HepG2 (cell line): ENCODE results near the gene SLX9. TPM values are rescaled to one million over a fixed set of nuclear protein-coding genes. Genes with fewer than 3 reads are reported as not detected.

Experiments used
- ATAC-seq: fragments of 200-7000 bp; cut with Tn5 transposase; 3 replicates; pipeline ENCODE4 v1.9.1; 2020; ENCODE audit warnings: mild to moderate bottlenecking, moderate library complexity
- BruUV-seq: library from RNA; stranded (reverse); fragments of 400-500 nt; replicated peaks from 2 replicates; lab custom pipeline; 2021; lab: Mats Ljungman, UMichigan
- CTCF ChIA-PET: fragments of 300-600 bp; formaldehyde crosslinking; extraction: SDS; loops from one replicate; lab custom pipeline; 2021; ENCODE audit warnings: low total read pairs, inconsistent platforms, low intra/inter-chr PET ratio; lab: Yijun Ruan, JAX
- POLR2A ChIA-PET: fragments of 350-600 bp; sonication (Branson Sonifier 250); formaldehyde crosslinking; loops from one replicate; lab custom pipeline; 2020; ENCODE audit warnings: antibody characterized with exemption, inconsistent platforms; lab: Yijun Ruan, JAX
- DNase-seq: peaks from one replicate; pipeline ENCODE4 v3.0.0-alpha.2; 2015; ENCODE audit warnings: low spot score
- FAIRE-seq: peaks from 3 replicates; lab custom pipeline; 2011; peaks lifted over from hg19 to GRCh38; lab: Jason Lieb, UNC
- H2AFZ ChIP-seq: one replicate; pipeline ENCODE4 v1.6.1; 2011; ENCODE audit warnings: low read length, inconsistent platforms
- H3K27ac ChIP-seq: fragments of 300-600 bp; 3 replicates; pipeline ENCODE4 v1.8.0; 2011; ENCODE audit warnings: mixed run types, mild to moderate bottlenecking, mixed read lengths, low read length, inconsistent platforms; ENCODE audit not compliant: insufficient read depth; ENCODE audit errors: extremely low read length
- H3K27me3 ChIP-seq, 2 experiments: fragments of 200-600 bp in 1 of 2; 2 replicates in 1 of 2; 3 replicates in 1 of 2; pipeline versions ENCODE4 v1.6.0 to v1.8.0; 2011; ENCODE audit warnings: low read length in 2 of 2, mild to moderate bottlenecking in 2 of 2, moderate library complexity in 2 of 2, inconsistent platforms in 1 of 2; ENCODE audit not compliant: insufficient read depth in 2 of 2, control insufficient read depth in 1 of 2
- H3K36me3 ChIP-seq, 2 experiments: fragments of 200-600 bp in 1 of 2; replicated peaks in 1 of 2; 2 replicates in 1 of 2; 3 replicates in 1 of 2; pipeline versions ENCODE4 v1.5.1 to v1.8.0; 2011; ENCODE audit warnings: low read length in 2 of 2, inconsistent platforms in 1 of 2; ENCODE audit not compliant: insufficient read depth in 2 of 2, control insufficient read depth in 1 of 2
- H3K4me1 ChIP-seq: 2 replicates; pipeline ENCODE4 v1.5.1; 2012; ENCODE audit warnings: low read length, inconsistent platforms; ENCODE audit not compliant: insufficient read depth
- H3K4me2 ChIP-seq: 2 replicates; pipeline ENCODE4 v1.6.0; 2011; ENCODE audit warnings: low read depth, low read length, inconsistent platforms
- H3K4me3 ChIP-seq, 3 experiments: fragments of 200-600 bp in 1 of 3; sonication (generic), shearing (Covaris generic) in 1 of 3; replicated peaks in 1 of 3; 2 replicates each; pipeline ENCODE4 v1.5.1; 2011 to 2016; ENCODE audit warnings: low read length in 3 of 3, inconsistent platforms in 2 of 3, low read depth in 2 of 3, mild to moderate bottlenecking in 2 of 3, control low read depth in 1 of 3, mixed read lengths in 1 of 3; ENCODE audit not compliant: insufficient read depth in 1 of 3
- H3K79me2 ChIP-seq: one replicate; pipeline ENCODE4 v1.6.1; 2011; ENCODE audit warnings: low read length, inconsistent platforms; ENCODE audit not compliant: insufficient read depth
- H3K9ac ChIP-seq: 2 replicates; pipeline ENCODE4 v1.6.0; 2011; ENCODE audit warnings: mild to moderate bottlenecking, low read depth, low read length, inconsistent platforms; ENCODE audit not compliant: insufficient read depth
- H3K9me3 ChIP-seq: 2 replicates; pipeline ENCODE4 v1.5.1; 2012; ENCODE audit warnings: mild to moderate bottlenecking, low read length
- H4K20me1 ChIP-seq: 2 replicates; pipeline ENCODE4 v1.6.0; 2011; ENCODE audit warnings: inconsistent platforms, mild to moderate bottlenecking, low read length, moderate library complexity; ENCODE audit not compliant: insufficient read depth
- CREB1 ChIP-seq, 2 experiments: fragments of 450-650 bp in 1 of 2; IDR thresholded peaks; 2 replicates each; pipeline ENCODE4 v1.6.1; 2016 to 2017; ENCODE audit warnings: control low read depth in 1 of 2, mild to moderate bottlenecking in 1 of 2, missing compliant biosample characterization in 1 of 2, missing genetic modification characterization in 1 of 2
- FOXC1 ChIP-seq: sonication (generic); formaldehyde crosslinking; IDR thresholded peaks from 2 replicates; pipeline ENCODE4 v1.8.0; 2022; ENCODE audit warnings: mild to moderate bottlenecking, missing genetic modification reagents, borderline replicate concordance
- HNF4A ChIP-seq: sonication (generic); formaldehyde crosslinking; IDR thresholded peaks from 2 replicates; pipeline ENCODE4 v1.4.0; 2020; ENCODE audit warnings: missing genetic modification reagents
- KDM5B ChIP-seq: sonication (generic); formaldehyde crosslinking; IDR thresholded peaks from 2 replicates; pipeline ENCODE4 v1.4.0; 2020; ENCODE audit warnings: missing genetic modification reagents, mild to moderate bottlenecking, borderline replicate concordance
- SOX5 ChIP-seq: IDR thresholded peaks from 2 replicates; pipeline ENCODE4 v1.6.1; 2016; ENCODE audit warnings: borderline replicate concordance
- ZKSCAN8 ChIP-seq: IDR thresholded peaks from 2 replicates; pipeline ENCODE4 v1.6.1; 2016; ENCODE audit warnings: borderline replicate concordance, missing genetic modification reagents, missing compliant biosample characterization
- ZMYM4 ChIP-seq: sonication (generic); formaldehyde crosslinking; IDR thresholded peaks from 2 replicates; pipeline ENCODE4 v1.8.1; 2023; ENCODE audit warnings: mild to moderate bottlenecking, missing genetic modification reagents
- WGBS: methylation state at CpG from one replicate; pipeline ENCODE4 v1.1.6; 2017; ENCODE audit warnings: low lambda C conversion rate; 5-methylcytosine and 5-hydroxymethylcytosine counted together
- in situ Hi-C: cut with HindIII; loops from 2 replicates; pipeline ENCODE4 v1.10.0; 2017; ENCODE audit warnings: low pct_unique_long_range_greater_than_20kb; ENCODE audit not compliant: extremely low pct_ligation_motif_present
- intact Hi-C: fragments of 100-400 bp; cut with micrococcal nuclease; formaldehyde crosslinking; loops from one replicate; pipeline ENCODE4 v1.10.0; 2022; ENCODE audit not compliant: unreplicated experiment
- polyA plus RNA-seq, 8 experiments: library from polyadenylated mRNA; depleted of rRNA in 3 of 8; stranded (reverse) in 7 of 8; unstranded in 1 of 8; fragments of >200 nt; fragmentation: Illumina TruSeq in 4 of 8; extraction: Trizol in 4 of 8; gene quantifications; 2 replicates each; pipeline versions ENCODE4 v1.2.1 to v1.2.3, GENCODE V29; 2011 to 2016; ENCODE audit warnings: low read depth in 4 of 8, missing spikeins in 1 of 8, mixed read lengths in 1 of 8; ENCODE audit not compliant: insufficient read depth in 1 of 8
- total RNA-seq, 5 experiments: library from RNA; depleted of rRNA; stranded (reverse); fragments of >200 nt; fragmentation: Illumina TruSeq; extraction: Trizol; gene quantifications; 2 replicates each; pipeline ENCODE4 v1.2.3, GENCODE V29; 2016; ENCODE audit warnings: low read depth in 1 of 5
- TF ChIP-seq, protein P1 (sequence below): IDR thresholded peaks from 2 replicates; pipeline ENCODE4 v1.6.1; 2016
- TF ChIP-seq, protein P2 (sequence below): sonication (generic); formaldehyde crosslinking; conservative IDR thresholded peaks from 2 replicates; pipeline ENCODE4 v1.8.0; 2022; ENCODE audit warnings: missing genetic modification reagents

Gene SLX9
- total and polyA plus RNA-seq, 2 of the 13 experiments (the other 11 are each of a cell fraction or from before 2014, with no cell fraction given), result 21.0 to 47.1 TPM

DNA sequence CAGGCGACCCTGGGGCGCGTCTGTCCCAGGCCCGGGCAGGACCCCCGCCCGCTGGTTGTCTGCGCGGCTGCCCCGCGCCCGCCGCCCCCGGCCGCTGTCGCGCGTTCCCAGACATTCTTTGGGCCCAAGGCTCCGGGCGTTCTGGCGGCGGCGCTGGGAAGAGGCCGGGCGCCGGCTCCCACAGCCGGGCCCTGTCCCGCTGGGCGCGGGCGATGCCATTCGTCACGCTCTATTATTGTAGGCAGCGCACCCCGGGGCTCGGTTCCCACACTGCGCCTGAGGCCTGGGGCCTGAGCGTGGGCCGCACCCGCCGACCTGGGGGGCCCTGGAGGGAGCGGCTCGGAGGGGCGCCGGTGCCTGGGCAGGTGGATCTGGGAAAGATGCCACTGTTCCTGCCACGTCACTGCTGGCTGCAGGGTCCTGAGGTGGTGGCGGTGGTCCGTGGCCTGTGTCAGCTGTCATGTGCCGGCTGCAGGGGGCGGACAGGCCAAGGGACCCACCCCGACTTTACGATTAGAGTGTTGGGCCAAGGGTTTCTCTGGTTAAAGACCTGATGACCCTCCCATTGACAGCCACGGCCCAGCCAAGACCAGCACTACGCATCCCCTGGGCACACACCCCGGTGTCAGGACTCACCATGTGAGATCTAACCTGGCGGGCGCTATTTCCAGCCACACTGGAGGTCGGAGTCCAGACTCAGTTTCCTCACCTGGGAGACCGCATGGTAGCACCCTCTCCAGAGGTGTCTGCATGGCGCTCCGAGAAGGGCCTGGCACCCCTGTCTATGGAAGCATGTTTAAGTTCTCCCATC lies 79.5 kb downstream of the SLX9 start:
- ChIA-PET POLR2A (no interaction called here), CTCF (no interaction called here)
- H3K27me3 ChIP-seq, result peaks cover 0 to 16% of the 10 kb centered on the region in 2 experiments; a peak in 1 of 5 replicates
- intact Hi-C loops (loop anchor here (10.0 kb wide), 1 partner anchor 56 kb away; the partner anchor contains the start of gene ADARB1), in situ Hi-C loops (no loop called here)
- no peak for FAIRE-seq
- no peak overlapping the region for H2AFZ ChIP-seq
- TF ChIP-seq, protein P1, sequence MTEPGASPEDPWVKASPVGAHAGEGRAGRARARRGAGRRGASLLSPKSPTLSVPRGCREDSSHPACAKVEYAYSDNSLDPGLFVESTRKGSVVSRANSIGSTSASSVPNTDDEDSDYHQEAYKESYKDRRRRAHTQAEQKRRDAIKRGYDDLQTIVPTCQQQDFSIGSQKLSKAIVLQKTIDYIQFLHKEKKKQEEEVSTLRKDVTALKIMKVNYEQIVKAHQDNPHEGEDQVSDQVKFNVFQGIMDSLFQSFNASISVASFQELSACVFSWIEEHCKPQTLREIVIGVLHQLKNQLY (CRISPR knock-in tag), result no peak
- TF ChIP-seq ZMYM4 (CRISPR knock-in tag) (no peak), CREB1 (IDR thresholded peaks at IDR 0.05) (no peak), CREB1 (CRISPR knock-in tag; IDR thresholded peaks at IDR 0.05) (no peak), SOX5 (no peak), HNF4A (CRISPR knock-in tag) (no peak), FOXC1 (CRISPR knock-in tag) (no peak), ZKSCAN8 (no peak), KDM5B (CRISPR knock-in tag) (no peak)
- TF ChIP-seq, protein P2, sequence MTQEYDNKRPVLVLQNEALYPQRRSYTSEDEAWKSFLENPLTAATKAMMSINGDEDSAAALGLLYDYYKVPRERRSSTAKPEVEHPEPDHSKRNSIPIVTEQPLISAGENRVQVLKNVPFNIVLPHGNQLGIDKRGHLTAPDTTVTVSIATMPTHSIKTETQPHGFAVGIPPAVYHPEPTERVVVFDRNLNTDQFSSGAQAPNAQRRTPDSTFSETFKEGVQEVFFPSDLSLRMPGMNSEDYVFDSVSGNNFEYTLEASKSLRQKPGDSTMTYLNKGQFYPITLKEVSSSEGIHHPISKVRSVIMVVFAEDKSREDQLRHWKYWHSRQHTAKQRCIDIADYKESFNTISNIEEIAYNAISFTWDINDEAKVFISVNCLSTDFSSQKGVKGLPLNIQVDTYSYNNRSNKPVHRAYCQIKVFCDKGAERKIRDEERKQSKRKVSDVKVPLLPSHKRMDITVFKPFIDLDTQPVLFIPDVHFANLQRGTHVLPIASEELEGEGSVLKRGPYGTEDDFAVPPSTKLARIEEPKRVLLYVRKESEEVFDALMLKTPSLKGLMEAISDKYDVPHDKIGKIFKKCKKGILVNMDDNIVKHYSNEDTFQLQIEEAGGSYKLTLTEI (CRISPR knock-in tag), result no peak
- ATAC-seq, result no peak
- no peak overlapping the region for H3K4me2 ChIP-seq
- no peaks in the 10 kb centered on the region for H3K36me3 ChIP-seq
- no peaks in the 10 kb centered on the region for H4K20me1 ChIP-seq
- no peaks in the 10 kb centered on the region for H3K9me3 ChIP-seq
- no peak overlapping the region for H3K4me3 ChIP-seq
- H3K9ac ChIP-seq, result no peak overlapping the region
- no TSS peak for BruUV-seq
- no peak overlapping the region for H3K27ac ChIP-seq
- WGBS, result 93% methylated on average over 13 of the region's 60 CpGs
- no peak for DNase-seq
- H3K4me1 ChIP-seq, result peaks cover 64% of the 10 kb centered on the region
- H3K79me2 ChIP-seq, result no peaks in the 10 kb centered on the region
